CD8-positive, alpha-beta memory T cell (primary cell): ENCODE data around the gene IQSEC1. TPM values are rescaled to one million over a fixed set of nuclear protein-coding genes. Genes with fewer than 3 reads are reported as not detected.

Experiments
- CTCF ChIA-PET: fragments of 350-600 bp; sonication (Branson Sonifier 250); formaldehyde crosslinking; loops from one replicate; lab custom pipeline; 2021; ENCODE audit warnings: antibody characterized with exemption; lab: Charles Lee
- POLR2A ChIA-PET: fragments of 350-600 bp; sonication (Branson Sonifier 250); formaldehyde crosslinking; loops from one replicate; lab custom pipeline; 2021; ENCODE audit warnings: antibody characterized with exemption; lab: Charles Lee
- DNase-seq, 5 donors: peaks; one replicate each; pipeline versions ENCODE4 v3.0.0 to v3.0.0-alpha.2; 2020 to 2022; ENCODE audit warnings: mixed read lengths in 1 of 5
- H3K27ac ChIP-seq: one replicate; pipeline ENCODE4 v1.7.0; 2013; ENCODE audit warnings: low read depth, mild to moderate bottlenecking, low read length, moderate library complexity
- H3K27me3 ChIP-seq: 2 replicates; pipeline ENCODE4 v1.7.0; 2013; ENCODE audit warnings: low read length, mild to moderate bottlenecking; ENCODE audit not compliant: insufficient read depth, poor library complexity, severe bottlenecking
- H3K36me3 ChIP-seq: 2 replicates; pipeline ENCODE4 v1.7.0; 2013; ENCODE audit warnings: mild to moderate bottlenecking, low read length, moderate library complexity; ENCODE audit not compliant: insufficient read depth
- H3K4me1 ChIP-seq: 2 replicates; pipeline ENCODE4 v1.7.0; 2013; ENCODE audit warnings: mild to moderate bottlenecking, low read length, moderate library complexity; ENCODE audit not compliant: insufficient read depth
- H3K4me3 ChIP-seq: 2 replicates; pipeline ENCODE4 v1.7.0; 2013; ENCODE audit warnings: mild to moderate bottlenecking, low read length
- H3K9me3 ChIP-seq: 2 replicates; pipeline ENCODE4 v1.7.0; 2013; ENCODE audit warnings: mild to moderate bottlenecking, low read length
- H3K27ac Mint-ChIP-seq, 8 donors: one replicate each; pipeline ENCODE4 v1.8.0; 2020 to 2021; ENCODE audit warnings: mixed read lengths in 8 of 8, mild to moderate bottlenecking in 6 of 8, inconsistent platforms in 3 of 8, moderate library complexity in 3 of 8
- H3K27me3 Mint-ChIP-seq, 2 donors: one replicate each; pipeline ENCODE4 v1.8.0; 2020 to 2021; ENCODE audit warnings: mixed read lengths in 2 of 2, mild to moderate bottlenecking in 1 of 2, moderate library complexity in 1 of 2
- H3K36me3 Mint-ChIP-seq, 3 donors: one replicate each; pipeline ENCODE4 v1.8.0; 2020 to 2021; ENCODE audit warnings: mixed read lengths in 3 of 3, inconsistent platforms in 1 of 3, mild to moderate bottlenecking in 1 of 3
- H3K4me1 Mint-ChIP-seq, 3 donors: one replicate each; pipeline ENCODE4 v1.8.0; 2020 to 2021; ENCODE audit warnings: mixed read lengths in 3 of 3, inconsistent platforms in 1 of 3, mild to moderate bottlenecking in 1 of 3
- H3K4me3 Mint-ChIP-seq, 7 donors: one replicate each; pipeline ENCODE4 v1.8.0; 2020 to 2021; ENCODE audit warnings: mixed read lengths in 7 of 7, mild to moderate bottlenecking in 6 of 7, moderate library complexity in 4 of 7, inconsistent platforms in 2 of 7
- H3K9me3 Mint-ChIP-seq, 5 donors: one replicate each; pipeline ENCODE4 v1.8.0; 2020 to 2022; ENCODE audit warnings: mixed read lengths in 5 of 5, mild to moderate bottlenecking in 3 of 5, moderate library complexity in 2 of 5, inconsistent platforms in 1 of 5
- polyA plus RNA-seq: library from polyadenylated mRNA; unstranded; fragments of 300-500 nt; fragmentation: Illumina TruSeq; gene quantifications from one replicate; pipeline ENCODE4 v1.2.3, GENCODE V29; 2021
- total RNA-seq, 2 experiments: library from RNA; stranded (reverse); gene quantifications; one replicate each; pipeline ENCODE4 v1.2.3, GENCODE V29; 2021

IQSEC1 gene
- total and polyA plus RNA-seq, 3 experiments from 2014 or later = 18.5 to 33.7 (median 19.8) TPM

DNA sequence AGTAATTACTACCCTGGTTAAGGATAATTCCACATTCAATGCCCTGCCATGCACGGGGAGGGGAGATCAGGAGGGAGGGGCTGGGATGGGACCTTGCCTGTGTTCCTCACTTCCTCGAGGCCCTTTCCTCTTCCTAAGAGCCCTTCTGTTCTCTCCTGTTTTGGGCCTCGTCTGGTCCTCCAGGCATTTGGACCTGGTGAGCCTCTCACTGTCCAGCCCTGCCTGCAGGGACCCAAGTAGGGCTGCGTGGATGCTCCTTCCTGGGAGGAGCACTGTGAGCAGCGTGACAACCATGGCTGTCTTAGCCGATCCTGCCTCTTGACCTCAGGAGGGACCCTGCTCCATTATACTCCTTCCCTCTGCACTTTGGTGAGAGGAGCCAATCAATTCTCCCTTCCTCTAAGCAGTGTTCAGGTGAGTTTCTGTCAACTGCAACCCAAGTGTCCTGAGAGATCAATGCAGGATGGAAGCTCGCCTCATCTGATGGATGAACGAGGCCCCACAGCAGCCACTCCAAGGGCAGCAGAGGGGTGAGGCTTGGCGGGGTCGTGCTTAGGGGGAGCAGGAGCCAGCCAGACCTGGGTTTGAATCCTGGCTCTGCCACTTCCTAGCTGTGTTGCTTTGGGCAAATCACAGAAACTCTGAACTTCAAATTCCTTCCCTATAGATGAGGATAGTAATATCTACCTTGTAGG, 92.5 kb downstream of the IQSEC1 start:
- DNase-seq = peak in 1 of 5 donors; percentile 38
- Histone ChIP-seq H3K9me3 (no peaks in the 10 kb centered on the region), H3K4me3 (no peak overlapping the region), H3K27me3 (no peaks in the 10 kb centered on the region), H3K36me3 (no peaks in the 10 kb centered on the region), H3K27ac (no peak overlapping the region), H3K4me1 (peaks cover 26% of the 10 kb centered on the region)
- POLR2A ChIA-PET = no interaction called here
- Mint-ChIP-seq H3K36me3 (peaks cover 0 to 40% (median 7%) of the 10 kb centered on the region in 3 donors), H3K4me3 (no peak overlapping the region), H3K27ac (peak overlapping the region in 4 of 8 donors; percentile 10 to 54 (median 46)), H3K27me3 (no peaks in the 10 kb centered on the region), H3K4me1 (peaks cover 58 to 82% (median 64%) of the 10 kb centered on the region in 3 donors), H3K9me3 (no peaks in the 10 kb centered on the region)
- CTCF ChIA-PET = interaction anchor here (1.0 to 2.1 kb wide), 3 partner anchors 9 to 14 kb away, joined by 4 to 8 read pairs (median 5); no protein-coding TSS in a partner anchor

DNA sequence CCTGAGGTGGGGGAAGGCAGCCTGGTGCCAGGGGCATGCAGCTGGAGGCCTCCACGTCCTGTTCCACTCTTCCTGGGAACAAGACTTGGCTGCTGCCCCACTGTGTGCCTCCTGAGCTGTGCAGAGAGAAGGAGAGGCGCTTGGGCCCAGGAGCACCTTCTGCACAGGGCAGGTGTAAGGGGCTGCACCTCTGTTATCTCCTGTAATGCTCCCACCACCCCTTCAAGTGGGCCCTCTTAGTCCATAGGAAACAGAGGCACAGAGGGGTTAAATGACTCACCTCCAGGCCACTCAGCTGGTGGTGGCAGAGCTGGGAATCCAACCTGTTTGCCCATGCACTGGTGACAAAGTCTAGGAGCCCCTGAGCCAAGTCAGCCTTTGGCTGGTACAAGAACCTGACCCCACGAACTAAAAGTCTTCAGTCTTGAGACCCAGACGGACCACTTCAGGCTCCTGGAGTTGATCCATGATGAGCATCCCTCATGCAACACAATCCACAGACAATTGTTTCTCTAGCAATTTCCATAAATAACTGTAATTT, 93.2 kb downstream of the IQSEC1 start:
- no peaks in the 10 kb centered on the region for H3K36me3 ChIP-seq
- POLR2A ChIA-PET = no interaction called here

DNA sequence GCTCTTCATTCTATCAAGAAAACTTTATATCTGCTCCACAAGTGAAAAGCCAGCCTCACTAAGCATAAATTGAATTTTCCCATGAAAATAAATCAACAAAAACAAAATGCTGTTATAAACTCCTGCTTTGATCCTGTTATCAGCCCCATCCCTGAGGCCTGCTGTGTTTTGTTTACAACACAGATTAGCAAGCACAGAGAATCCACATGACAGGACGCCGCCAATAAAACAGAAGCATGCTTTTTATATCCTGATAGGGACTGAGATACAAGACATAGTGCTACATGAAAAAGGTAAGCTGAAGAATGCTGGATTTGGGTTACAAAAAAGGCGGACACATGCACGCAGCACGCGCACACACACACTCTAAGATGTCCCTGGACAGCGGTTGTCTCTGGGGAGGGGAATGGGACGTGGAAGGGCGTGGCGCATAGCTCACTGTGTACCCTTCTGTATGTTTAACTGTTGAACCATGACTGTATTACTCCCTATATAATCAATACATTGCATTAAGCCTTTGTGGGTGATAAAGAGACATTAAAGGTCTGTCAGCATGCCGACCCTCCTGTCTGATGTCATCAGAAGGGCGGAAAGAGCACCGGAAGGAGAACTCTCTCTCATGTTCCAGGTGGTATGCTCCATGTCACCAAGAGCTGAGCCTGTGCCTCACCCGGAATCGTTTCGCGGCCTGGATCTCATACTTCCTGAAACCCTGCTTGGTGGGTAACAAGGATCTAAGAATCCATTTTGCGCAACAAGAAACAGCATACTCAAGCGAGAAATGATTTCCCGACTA, 93.9 kb downstream of the IQSEC1 start:
- H3K36me3 Mint-ChIP-seq = peaks cover 0 to 46% (median 7%) of the 10 kb centered on the region in 3 donors
- no peak for DNase-seq
- H3K9me3 Mint-ChIP-seq = no peaks in the 10 kb centered on the region
- peak overlapping the region in 2 of 8 donors; percentile 48 to 56 for H3K27ac Mint-ChIP-seq
- ChIA-PET CTCF (interaction anchor here (1.0 to 1.4 kb wide), 3 partner anchors 15 to 21 kb away, joined by 3 to 5 read pairs (median 3); no protein-coding TSS in a partner anchor), POLR2A (no interaction called here)
- no peaks in the 10 kb centered on the region for H3K9me3 ChIP-seq
- H3K36me3 ChIP-seq = no peaks in the 10 kb centered on the region
- peaks cover 28% of the 10 kb centered on the region for H3K4me1 ChIP-seq
- no peaks in the 10 kb centered on the region for H3K27me3 ChIP-seq
- no peak overlapping the region for H3K4me3 Mint-ChIP-seq
- H3K27me3 Mint-ChIP-seq = no peaks in the 10 kb centered on the region
- H3K4me3 ChIP-seq = no peak overlapping the region
- H3K27ac ChIP-seq = no peak overlapping the region
- H3K4me1 Mint-ChIP-seq = peaks cover 65 to 89% (median 72%) of the 10 kb centered on the region in 3 donors

More for the DNA sequence above, 93.2 kb downstream of the IQSEC1 start:
- no peaks in the 10 kb centered on the region for H3K27me3 Mint-ChIP-seq
- CTCF ChIA-PET = interaction anchor here (1.0 to 2.1 kb wide), 3 partner anchors 10 to 21 kb away, joined by 3 to 5 read pairs (median 5); no protein-coding TSS in a partner anchor
- peaks cover 26% of the 10 kb centered on the region for H3K4me1 ChIP-seq
- peaks cover 0 to 41% (median 7%) of the 10 kb centered on the region in 3 donors for H3K36me3 Mint-ChIP-seq
- H3K27ac Mint-ChIP-seq = peak overlapping the region in 2 of 8 donors; percentile 36 to 48
- no peak overlapping the region for H3K4me3 Mint-ChIP-seq
- no peaks in the 10 kb centered on the region for H3K27me3 ChIP-seq
- no peak overlapping the region for H3K27ac ChIP-seq
- peaks cover 61 to 85% (median 67%) of the 10 kb centered on the region in 3 donors for H3K4me1 Mint-ChIP-seq
- no peak overlapping the region for H3K4me3 ChIP-seq
- H3K9me3 Mint-ChIP-seq = no peaks in the 10 kb centered on the region
- peak in 1 of 5 donors; percentile 1 for DNase-seq
- no peaks in the 10 kb centered on the region for H3K9me3 ChIP-seq

DNA sequence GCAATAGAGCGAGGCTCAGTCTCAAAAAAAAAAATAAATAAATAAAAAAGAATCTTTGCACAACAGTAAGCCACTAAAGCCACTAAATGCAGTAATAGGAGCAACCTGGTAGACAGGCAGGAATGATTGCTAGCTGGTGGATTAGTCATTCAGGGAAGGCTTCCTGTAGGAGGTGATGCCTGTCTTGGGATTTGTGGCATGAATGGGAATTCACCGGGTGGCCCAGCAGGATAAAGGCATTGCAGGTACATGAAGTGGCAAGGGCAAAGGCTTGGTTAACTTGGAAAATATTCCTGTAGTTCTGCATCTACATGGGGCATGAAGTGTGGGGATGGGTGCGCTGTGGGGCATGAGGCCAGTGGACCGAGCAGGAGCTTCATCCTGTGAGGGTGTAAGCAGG, 94.5 kb downstream of the IQSEC1 start:
- ChIA-PET CTCF (interaction anchor here (1.0 to 1.4 kb wide), 3 partner anchors 16 to 20 kb away, joined by 3 to 5 read pairs (median 3); no protein-coding TSS in a partner anchor), POLR2A (no interaction called here)
- peaks cover 28% of the 10 kb centered on the region for H3K4me1 ChIP-seq

DNA sequence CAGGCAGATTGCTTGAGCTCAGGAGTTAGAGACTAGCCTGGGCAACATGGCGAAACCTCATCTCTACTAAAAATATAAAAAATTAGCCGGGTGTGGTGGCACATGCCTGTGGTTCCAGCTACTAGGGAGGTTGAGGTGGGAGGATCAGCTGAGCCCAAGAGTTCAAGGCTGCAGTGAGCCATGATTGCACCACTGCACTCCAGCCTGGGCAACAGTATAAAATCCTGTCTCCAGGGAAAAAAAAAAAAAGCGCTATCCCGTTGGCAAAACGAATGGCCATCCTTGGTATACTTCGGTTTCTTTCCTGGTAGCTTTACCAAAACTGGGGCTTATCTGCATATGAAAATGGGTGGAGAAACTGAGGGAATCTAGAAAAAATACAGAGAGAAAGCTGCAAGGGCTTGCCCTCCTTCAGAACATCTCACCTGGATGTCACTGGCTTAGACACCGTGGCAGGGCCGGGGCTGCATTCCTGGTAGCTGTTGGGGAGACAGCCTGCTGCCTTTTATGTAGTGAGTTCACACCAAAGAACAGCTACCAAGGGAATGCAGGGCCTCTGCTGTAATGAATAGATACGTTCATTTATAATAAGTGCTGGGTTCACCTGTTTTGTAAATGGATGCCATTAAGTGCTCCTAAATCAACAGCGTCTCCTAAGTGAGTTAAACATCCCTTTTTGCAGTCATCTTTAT, 96.0 kb downstream of the IQSEC1 start:
- Histone ChIP-seq H3K27me3 (no peaks in the 10 kb centered on the region), H3K36me3 (no peaks in the 10 kb centered on the region), H3K4me1 (peaks cover 22% of the 10 kb centered on the region), H3K4me3 (no peak overlapping the region), H3K27ac (no peak overlapping the region), H3K9me3 (no peaks in the 10 kb centered on the region)
- CTCF ChIA-PET = no interaction called here
- Mint-ChIP-seq H3K27ac (peak overlapping the region in 2 of 8 donors; percentile 12 to 49), H3K27me3 (no peaks in the 10 kb centered on the region), H3K4me1 (peaks cover 67 to 89% (median 71%) of the 10 kb centered on the region in 3 donors), H3K9me3 (no peaks in the 10 kb centered on the region), H3K36me3 (peaks cover 0 to 51% (median 7%) of the 10 kb centered on the region in 3 donors), H3K4me3 (no peak overlapping the region)
- POLR2A ChIA-PET = interaction anchor here (0.5 kb wide), 1 partner anchor 9 kb away, joined by 3 read pairs; no protein-coding TSS in a partner anchor
- DNase-seq = no peak

More for the DNA sequence above, 94.5 kb downstream of the IQSEC1 start:
- Mint-ChIP-seq H3K27ac (peak overlapping the region in 2 of 8 donors; percentile 48 to 66), H3K36me3 (peaks cover 0 to 47% (median 7%) of the 10 kb centered on the region in 3 donors), H3K4me3 (no peak overlapping the region), H3K27me3 (no peaks in the 10 kb centered on the region), H3K9me3 (no peaks in the 10 kb centered on the region), H3K4me1 (peaks cover 65 to 89% (median 72%) of the 10 kb centered on the region in 3 donors)
- no peaks in the 10 kb centered on the region for H3K27me3 ChIP-seq
- no peak overlapping the region for H3K4me3 ChIP-seq
- no peak overlapping the region for H3K27ac ChIP-seq
- DNase-seq = peak in 1 of 5 donors; percentile 11
- no peaks in the 10 kb centered on the region for H3K9me3 ChIP-seq
- H3K36me3 ChIP-seq = no peaks in the 10 kb centered on the region

DNA sequence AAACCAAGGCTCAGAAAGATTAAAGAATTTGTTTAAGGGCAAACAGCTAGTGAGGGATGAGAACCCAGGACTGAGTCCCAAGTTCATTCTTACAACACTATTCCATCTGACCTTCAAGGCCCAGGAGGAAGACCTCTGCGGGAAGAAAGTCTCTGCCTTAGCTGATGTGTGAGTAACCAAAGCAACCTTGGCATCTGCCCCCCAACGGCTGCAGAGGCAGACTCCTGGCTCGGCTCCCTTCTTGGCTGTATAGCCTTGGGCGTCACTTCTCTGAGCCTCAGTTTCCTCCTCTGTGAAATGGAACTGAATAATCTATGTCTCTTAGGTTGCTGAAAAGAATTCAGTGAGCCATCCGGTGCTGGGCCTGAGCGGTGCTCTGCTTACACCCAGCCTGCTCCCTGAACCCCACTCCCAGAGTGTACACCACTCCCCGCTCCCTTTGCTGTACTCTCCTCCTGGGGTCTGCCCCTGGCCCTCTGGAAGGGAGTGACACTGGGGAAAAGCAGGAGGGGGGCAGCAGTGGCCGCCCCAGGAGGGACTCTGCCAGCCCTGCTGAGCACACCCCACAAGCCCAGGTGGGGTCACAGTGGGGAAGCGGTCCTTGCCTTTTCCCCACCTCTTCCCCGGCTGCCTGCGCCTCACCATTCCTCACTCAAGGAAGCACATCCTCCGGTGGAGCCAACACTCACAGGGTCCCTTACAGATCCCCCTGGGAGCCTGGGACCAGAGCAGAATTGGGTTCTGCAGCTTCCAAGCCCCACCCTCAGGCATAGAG, 97.3 kb downstream of the IQSEC1 start:
- H3K4me3 Mint-ChIP-seq = no peak overlapping the region
- ChIA-PET POLR2A (no interaction called here), CTCF (interaction anchor here (1.6 kb wide), 1 partner anchor 8 kb away, joined by 6 read pairs; no protein-coding TSS in a partner anchor)
- Histone ChIP-seq H3K27me3 (no peaks in the 10 kb centered on the region), H3K9me3 (no peaks in the 10 kb centered on the region), H3K4me3 (no peak overlapping the region), H3K36me3 (no peaks in the 10 kb centered on the region), H3K4me1 (peaks cover 19% of the 10 kb centered on the region), H3K27ac (no peak overlapping the region)
- H3K36me3 Mint-ChIP-seq = peaks cover 0 to 55% (median 7%) of the 10 kb centered on the region in 3 donors
- H3K9me3 Mint-ChIP-seq = no peaks in the 10 kb centered on the region
- peaks cover 58 to 82% (median 62%) of the 10 kb centered on the region in 3 donors for H3K4me1 Mint-ChIP-seq
- H3K27ac Mint-ChIP-seq = peak overlapping the region in 3 of 8 donors; percentile 56 to 84 (median 77)
- no peak for DNase-seq
- H3K27me3 Mint-ChIP-seq = no peaks in the 10 kb centered on the region

DNA sequence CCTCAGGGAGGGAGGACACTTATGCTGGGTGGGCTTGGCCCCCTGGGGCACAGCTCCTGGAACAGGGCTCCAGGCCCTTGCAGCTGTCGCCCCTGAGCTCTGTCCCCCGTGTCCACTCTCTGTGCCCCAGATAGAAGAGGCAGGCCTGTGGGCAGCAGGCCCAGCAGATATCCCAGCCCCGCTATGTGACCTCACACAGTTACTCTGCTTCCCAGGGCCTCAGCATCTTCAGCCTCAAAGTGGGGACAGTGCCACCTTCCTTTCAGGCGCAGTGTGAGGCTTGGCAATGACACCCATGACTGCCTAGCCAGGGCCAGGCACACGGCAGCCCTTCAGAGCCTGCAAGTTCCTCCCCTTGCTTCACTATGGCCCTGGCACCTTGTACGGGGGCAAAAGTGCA, 98.4 kb downstream of the IQSEC1 start:
- DNase-seq = no peak
- Mint-ChIP-seq H3K4me1 (peaks cover 60 to 83% (median 64%) of the 10 kb centered on the region in 3 donors), H3K27ac (peak overlapping the region in 5 of 8 donors; percentile 39 to 76 (median 44)), H3K9me3 (no peaks in the 10 kb centered on the region), H3K4me3 (no peak overlapping the region), H3K27me3 (no peaks in the 10 kb centered on the region), H3K36me3 (peaks cover 0 to 53% (median 7%) of the 10 kb centered on the region in 3 donors)
- POLR2A ChIA-PET = no interaction called here
- no peaks in the 10 kb centered on the region for H3K27me3 ChIP-seq
- CTCF ChIA-PET = interaction anchor here (1.6 kb wide), 1 partner anchor 9 kb away, joined by 6 read pairs; no protein-coding TSS in a partner anchor
- H3K4me1 ChIP-seq = peaks cover 19% of the 10 kb centered on the region
- H3K36me3 ChIP-seq = no peaks in the 10 kb centered on the region
- no peak overlapping the region for H3K27ac ChIP-seq
- H3K4me3 ChIP-seq = no peak overlapping the region
- no peaks in the 10 kb centered on the region for H3K9me3 ChIP-seq
